ENCODE measurements around the gene TSPAN1. TPM values are rescaled to one million over a fixed set of nuclear protein-coding genes. Genes with fewer than 3 reads are reported as not detected.

TSPAN1 gene
- total RNA-seq, 2 donors from 2014 or later: not detected

DNA sequence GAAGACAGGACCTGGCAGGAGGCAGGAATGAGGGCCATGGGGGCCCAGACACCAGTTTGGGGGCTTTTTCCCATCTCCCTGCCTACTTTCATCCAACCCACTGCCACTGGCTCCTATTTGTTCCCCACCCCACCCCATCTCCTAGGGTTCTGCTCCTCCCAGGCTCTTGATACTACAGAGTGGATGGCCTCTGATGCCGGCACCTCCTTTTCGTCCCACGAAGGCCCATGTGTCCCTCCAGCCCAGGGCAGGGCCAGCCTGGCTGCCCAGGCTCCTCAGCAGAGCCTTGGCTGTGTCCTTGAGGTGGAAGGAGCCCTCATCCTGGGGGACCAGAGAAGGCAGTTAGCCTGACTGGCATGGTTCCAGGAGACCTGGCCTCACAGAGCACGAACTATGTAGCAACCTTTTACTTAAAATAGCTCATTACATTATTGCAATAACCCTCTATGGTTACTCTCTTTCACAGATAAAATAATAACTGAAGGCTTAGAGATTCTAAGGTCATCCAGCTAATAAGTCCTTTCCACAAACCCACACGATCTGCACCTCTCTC is 19.8 kb downstream of the TSPAN1 start:
- TF ChIP-seq, protein P1, sequence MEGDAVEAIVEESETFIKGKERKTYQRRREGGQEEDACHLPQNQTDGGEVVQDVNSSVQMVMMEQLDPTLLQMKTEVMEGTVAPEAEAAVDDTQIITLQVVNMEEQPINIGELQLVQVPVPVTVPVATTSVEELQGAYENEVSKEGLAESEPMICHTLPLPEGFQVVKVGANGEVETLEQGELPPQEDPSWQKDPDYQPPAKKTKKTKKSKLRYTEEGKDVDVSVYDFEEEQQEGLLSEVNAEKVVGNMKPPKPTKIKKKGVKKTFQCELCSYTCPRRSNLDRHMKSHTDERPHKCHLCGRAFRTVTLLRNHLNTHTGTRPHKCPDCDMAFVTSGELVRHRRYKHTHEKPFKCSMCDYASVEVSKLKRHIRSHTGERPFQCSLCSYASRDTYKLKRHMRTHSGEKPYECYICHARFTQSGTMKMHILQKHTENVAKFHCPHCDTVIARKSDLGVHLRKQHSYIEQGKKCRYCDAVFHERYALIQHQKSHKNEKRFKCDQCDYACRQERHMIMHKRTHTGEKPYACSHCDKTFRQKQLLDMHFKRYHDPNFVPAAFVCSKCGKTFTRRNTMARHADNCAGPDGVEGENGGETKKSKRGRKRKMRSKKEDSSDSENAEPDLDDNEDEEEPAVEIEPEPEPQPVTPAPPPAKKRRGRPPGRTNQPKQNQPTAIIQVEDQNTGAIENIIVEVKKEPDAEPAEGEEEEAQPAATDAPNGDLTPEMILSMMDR (conservative IDR thresholded peaks at IDR 0.05): no peak
- Histone ChIP-seq H3K4me3 (ENCODE audit: low read length) (no peak overlapping the region), H3K9me3 (ENCODE audit: control insufficient read depth, low read length) (no peaks in the 10 kb centered on the region), H3K27ac (ENCODE audit: low read depth, low read length) (no peak overlapping the region), H3K9ac (ENCODE audit: extremely low read depth, low read length, poor library complexity, severe bottlenecking) (no peak overlapping the region), H3K4me1 (ENCODE audit: control insufficient read depth, insufficient read depth, low read length) (no peaks in the 10 kb centered on the region), H3K27me3 (ENCODE audit: control insufficient read depth, insufficient read depth, low read length, poor library complexity, severe bottlenecking) (no peaks in the 10 kb centered on the region), H3K36me3 (ENCODE audit: control insufficient read depth, insufficient read depth, low read length) (peaks cover 44% of the 10 kb centered on the region)
- H3K4me3 Mint-ChIP-seq: no peak overlapping the region
- H3K4me1 Mint-ChIP-seq: peaks cover 6% of the 10 kb centered on the region
- no peak overlapping the region for H3K27ac Mint-ChIP-seq
- WGBS, 2 experiments (ENCODE audit: insufficient coverage in 1 of 2, insufficient read length in 1 of 2): 93 to 94% methylated on average over 3 to 5 of the region's 5 CpGs
- no peaks in the 10 kb centered on the region for H3K9me3 Mint-ChIP-seq
- no peaks in the 10 kb centered on the region for H3K27me3 Mint-ChIP-seq (ENCODE audit: insufficient read depth)
- DNase-seq: no peak
- H3K36me3 Mint-ChIP-seq (ENCODE audit: low read depth): peaks cover 44% of the 10 kb centered on the region

DNA sequence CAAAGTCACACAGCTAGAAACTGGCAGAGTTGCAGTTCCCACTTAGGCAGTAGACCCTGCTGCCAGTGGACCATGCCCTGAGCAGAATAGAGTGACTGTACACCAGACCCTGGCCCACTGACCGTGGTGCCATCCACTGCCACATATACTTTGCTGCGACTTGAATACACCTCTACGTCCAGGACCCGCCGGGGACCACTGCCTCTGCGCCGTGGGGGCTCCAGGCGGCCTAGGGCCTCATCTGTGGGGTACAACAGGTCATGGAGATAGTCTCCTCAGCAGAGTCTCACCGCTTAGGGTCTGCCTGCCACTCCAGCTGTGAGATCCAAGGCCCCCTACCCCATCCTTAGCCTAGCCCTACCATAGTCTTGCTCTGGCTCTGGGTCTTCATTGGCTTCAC is 21.7 kb downstream of the TSPAN1 start:
- WGBS, 2 experiments (ENCODE audit: insufficient coverage in 1 of 2, insufficient read length in 1 of 2): 95% methylated on average over 9 of the region's 9 CpGs
- Mint-ChIP-seq H3K27ac (no peak overlapping the region), H3K9me3 (no peaks in the 10 kb centered on the region), H3K4me3 (no peak overlapping the region), H3K4me1 (peaks cover 6% of the 10 kb centered on the region), H3K36me3 (ENCODE audit: low read depth) (peaks cover 31% of the 10 kb centered on the region), H3K27me3 (ENCODE audit: insufficient read depth) (no peaks in the 10 kb centered on the region)
- DNase-seq: no peak
- no peaks in the 10 kb centered on the region for H3K27me3 ChIP-seq (ENCODE audit: control insufficient read depth, insufficient read depth, low read length, poor library complexity, severe bottlenecking)
- peaks cover 32% of the 10 kb centered on the region for H3K36me3 ChIP-seq (ENCODE audit: control insufficient read depth, insufficient read depth, low read length)
- H3K4me3 ChIP-seq (ENCODE audit: low read length): peak overlapping the region; percentile 91
- no peaks in the 10 kb centered on the region for H3K9me3 ChIP-seq (ENCODE audit: control insufficient read depth, low read length)
- no peak overlapping the region for H3K9ac ChIP-seq (ENCODE audit: extremely low read depth, low read length, poor library complexity, severe bottlenecking)
- H3K4me1 ChIP-seq (ENCODE audit: control insufficient read depth, insufficient read depth, low read length): no peaks in the 10 kb centered on the region
- no peak overlapping the region for H3K27ac ChIP-seq (ENCODE audit: low read depth, low read length)
- TF ChIP-seq, protein P1 (conservative IDR thresholded peaks at IDR 0.05): no peak

DNA sequence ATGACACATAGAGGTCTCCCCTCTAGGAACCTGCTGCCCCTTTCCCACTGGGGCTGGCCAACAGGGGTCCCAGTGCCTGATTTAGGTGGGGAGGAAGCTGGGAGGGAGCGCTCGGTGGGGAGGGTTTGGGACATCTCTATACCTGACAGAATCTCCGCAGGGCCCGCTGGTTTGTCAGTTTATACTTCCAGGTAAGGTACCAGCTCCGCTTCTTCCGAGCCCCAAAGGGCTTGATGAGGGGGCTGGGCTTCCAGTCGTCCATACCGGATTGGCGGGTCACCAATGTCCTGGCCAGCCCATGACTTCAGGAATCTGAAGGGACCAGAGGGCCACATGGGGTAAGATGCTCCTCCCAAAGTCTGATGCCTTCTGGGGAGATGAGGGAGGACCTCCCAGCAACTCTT is 22.7 kb downstream of the TSPAN1 start:
- Histone ChIP-seq H3K27ac (ENCODE audit: low read depth, low read length) (no peak overlapping the region), H3K4me1 (ENCODE audit: control insufficient read depth, insufficient read depth, low read length) (no peaks in the 10 kb centered on the region), H3K27me3 (ENCODE audit: control insufficient read depth, insufficient read depth, low read length, poor library complexity, severe bottlenecking) (no peaks in the 10 kb centered on the region), H3K9ac (ENCODE audit: extremely low read depth, low read length, poor library complexity, severe bottlenecking) (peak overlapping the region; percentile 69), H3K4me3 (ENCODE audit: low read length) (peak overlapping the region; percentile 91), H3K9me3 (ENCODE audit: control insufficient read depth, low read length) (no peaks in the 10 kb centered on the region), H3K36me3 (ENCODE audit: control insufficient read depth, insufficient read depth, low read length) (peaks cover 29% of the 10 kb centered on the region)
- peaks cover 6% of the 10 kb centered on the region for H3K4me1 Mint-ChIP-seq
- DNase-seq: peak; percentile 64
- no peaks in the 10 kb centered on the region for H3K27me3 Mint-ChIP-seq (ENCODE audit: insufficient read depth)
- TF ChIP-seq, protein P1 (conservative IDR thresholded peaks at IDR 0.05): no peak
- H3K27ac Mint-ChIP-seq: no peak overlapping the region
- peak overlapping the region; percentile 77 for H3K4me3 Mint-ChIP-seq
- H3K36me3 Mint-ChIP-seq (ENCODE audit: low read depth): peaks cover 23% of the 10 kb centered on the region
- no peaks in the 10 kb centered on the region for H3K9me3 Mint-ChIP-seq
- 72 to 84% methylated on average over 9 of the region's 9 CpGs for WGBS, 2 experiments (ENCODE audit: insufficient coverage in 1 of 2, insufficient read length in 1 of 2)

Measured in endodermal cell (in vitro differentiated cells).